Aorta (tissue), 5 donors: Measurements from ENCODE around the gene C19orf67. TPM values are rescaled to one million over a fixed set of nuclear protein-coding genes. Genes with fewer than 3 reads are reported as not detected.

Source experiments
- ATAC-seq: fragments of 200-7000 bp; cut with Tn5 transposase; one replicate; pipeline ENCODE4 v1.9.1; 2022; ENCODE audit warnings: moderate library complexity; ENCODE audit not compliant: low FRiP score
- DNase-seq, 2 donors: peaks; one replicate each; pipeline ENCODE4 v3.0.0-alpha.2; 2020
- H3K27ac ChIP-seq, 2 donors: one replicate each; pipeline ENCODE4 v1.5.1; 2013; ENCODE audit warnings: low read length in 2 of 2, mild to moderate bottlenecking in 2 of 2, moderate library complexity in 2 of 2, control low read depth in 1 of 2, inconsistent platforms in 1 of 2, low read depth in 1 of 2
- H3K27me3 ChIP-seq, 2 donors: one replicate each; pipeline ENCODE4 v1.6.1; 2013; ENCODE audit warnings: control low read depth in 1 of 2, low read length in 1 of 2, mild to moderate bottlenecking in 1 of 2, moderate library complexity in 1 of 2; ENCODE audit not compliant: insufficient read depth in 2 of 2, control insufficient read depth in 1 of 2
- H3K36me3 ChIP-seq, 2 donors: one replicate each; pipeline ENCODE4 v1.6.1; 2013; ENCODE audit warnings: control low read depth in 1 of 2, low read length in 1 of 2, mild to moderate bottlenecking in 1 of 2; ENCODE audit not compliant: insufficient read depth in 2 of 2, control insufficient read depth in 1 of 2
- H3K4me1 ChIP-seq, 2 donors: one replicate each; pipeline ENCODE4 v1.6.1; 2013; ENCODE audit warnings: low read length in 2 of 2, control low read depth in 1 of 2, mild to moderate bottlenecking in 1 of 2, moderate library complexity in 1 of 2; ENCODE audit not compliant: insufficient read depth in 2 of 2, control insufficient read depth in 1 of 2
- H3K4me3 ChIP-seq, 2 donors: one replicate each; pipeline ENCODE4 v1.5.1; 2013; ENCODE audit warnings: low read length in 2 of 2, control low read depth in 1 of 2, mild to moderate bottlenecking in 1 of 2
- H3K9me3 ChIP-seq: one replicate; pipeline ENCODE4 v1.6.1; 2013; ENCODE audit warnings: mild to moderate bottlenecking, low read length; ENCODE audit not compliant: control insufficient read depth
- WGBS, 2 donors: extraction: QIAGEN DNeasy Blood & Tissue Kit; methylation state at CpG; one replicate each; pipeline ENCODE4 v1.1.7; 2013; 5-methylcytosine and 5-hydroxymethylcytosine counted together
- intact Hi-C, 2 donors: fragments of 100-400 bp; cut with DNase I; formaldehyde crosslinking; loops; one replicate each; pipeline versions ENCODE4 v1.14.2 to v1.15.0; 2022
- polyA plus RNA-seq, 2 donors: library from polyadenylated mRNA; stranded (reverse); fragments of 200-250 nt; gene quantifications; one replicate each; pipeline ENCODE4 v1.2.3, GENCODE V29; 2013
- total RNA-seq, 2 donors: library from RNA; stranded (reverse); fragmentation: NEBNext Ultra II Directional; extraction: Animal tissue kit (Norgen Biotek cat#: 25700); gene quantifications; one replicate each; pipeline ENCODE4 v1.2.1, GENCODE V29; 2021
- donor health status: healthy with polysubstance abuse.
- donor health status: Bipolar disorder and iron deficiency.
- donor health status: DM: no; HTN: no; CAD: no.
- donor health status: DM: no; HTN: no; CAD: no.
- donor health status: DM: yes; HTN: yes; CAD: no.

The C19orf67 gene
- total and polyA plus RNA-seq, 4 donors, result not detected

DNA sequence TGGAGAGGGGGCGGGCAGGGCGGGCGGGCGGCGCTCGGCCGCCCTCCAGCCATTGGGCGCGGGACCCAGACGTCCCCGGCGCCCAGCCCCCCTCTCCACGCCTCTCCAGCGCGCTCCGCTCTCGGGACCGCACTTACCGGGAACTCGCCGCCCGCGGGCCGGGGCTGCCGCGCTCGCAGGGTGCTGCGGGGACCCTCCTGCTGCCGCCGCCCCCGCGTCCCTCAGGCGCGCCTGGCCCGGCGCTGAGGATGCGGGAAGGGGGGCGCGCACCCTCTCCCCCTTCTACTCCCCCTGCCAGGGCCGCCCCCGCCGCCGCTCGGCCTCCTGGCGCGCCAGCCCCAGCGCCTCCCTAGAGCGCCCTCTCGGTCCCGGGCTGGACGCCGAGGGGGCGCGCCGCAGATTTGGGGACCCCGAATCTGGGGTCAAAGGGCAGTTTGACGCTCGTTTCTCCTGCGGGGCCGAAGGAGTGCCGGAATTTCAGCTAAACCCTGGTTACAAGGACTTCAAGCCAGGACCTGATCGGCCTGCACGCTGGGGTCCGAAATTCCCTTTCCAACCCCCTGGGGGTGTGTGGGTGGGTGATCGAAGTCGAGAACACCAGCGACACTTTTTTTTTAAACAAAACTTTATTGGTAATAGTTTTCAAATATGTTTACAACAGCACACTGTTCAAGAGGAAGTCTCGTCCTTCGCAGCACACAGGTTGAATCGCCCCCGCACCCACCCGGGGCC is 5.7 kb upstream of the C19orf67 start:
- peak; percentile 85 for ATAC-seq
- Histone ChIP-seq H3K27me3 (no peaks in the 10 kb centered on the region), H3K27ac (peak overlapping the region; percentile 46 to 93), H3K36me3 (no peaks in the 10 kb centered on the region), H3K4me1 (no peaks in the 10 kb centered on the region), H3K9me3 (no peaks in the 10 kb centered on the region), H3K4me3 (peak overlapping the region; percentile 76 to 96)
- DNase-seq, result peak; percentile 77 to 93
- WGBS, 2 donors, result 1% methylated on average over 39 to 72 of the region's 72 CpGs
- intact Hi-C loops, result loop anchor here in 1 of 2 donors (2.0 kb wide), 1 partner anchor 46 kb away; the partner anchor contains the start of gene ASF1B

DNA sequence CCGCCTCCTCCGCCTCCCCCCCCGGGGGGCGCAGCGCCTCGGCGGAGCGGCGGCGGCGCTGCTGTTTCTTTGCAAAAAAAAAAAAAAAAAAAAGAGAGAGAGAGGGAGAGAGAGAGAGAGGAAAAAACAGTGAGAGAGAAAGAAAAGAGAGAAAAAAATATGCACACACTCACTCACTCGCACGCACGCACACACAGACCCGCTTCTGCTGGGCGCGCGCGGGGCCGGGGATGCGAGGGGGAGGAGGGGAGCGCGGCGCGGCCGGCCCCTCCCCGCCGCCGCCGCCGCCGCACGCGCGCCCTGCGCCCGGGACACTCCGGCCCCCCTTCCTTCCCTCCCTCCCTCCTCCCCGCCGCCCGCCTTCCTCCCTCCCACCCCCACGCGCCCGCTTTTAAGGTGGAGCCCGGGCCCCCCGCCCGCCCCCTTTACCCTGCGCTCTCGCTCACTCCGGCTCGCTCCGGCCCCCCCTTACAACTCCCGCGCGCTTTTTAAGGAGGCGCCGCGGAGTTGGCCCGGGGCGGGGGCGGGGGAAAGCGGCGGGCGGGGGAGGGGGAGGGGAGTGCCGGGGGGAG is 5.0 kb upstream of the C19orf67 start, which contains the start of gene SAMD1:
TSS of gene SAMD1 (minus strand) at position 243 of the 572 bp plus-strand sequence.
- Histone ChIP-seq H3K36me3 (no peaks in the 10 kb centered on the region), H3K4me3 (peak within 1 kb of the TSS; percentile 76 to 96), H3K9me3 (no peaks in the 10 kb centered on the region), H3K27me3 (no peaks in the 10 kb centered on the region), H3K4me1 (no peaks in the 10 kb centered on the region), H3K27ac (peak within 1 kb of the TSS; percentile 46 to 93)
- ATAC-seq, result peak; percentile 82
- 1% methylated on average over 13 to 61 of the region's 65 CpGs for WGBS, 2 donors
- intact Hi-C loops, result loop anchor here in 1 of 2 donors (2.0 kb wide), 1 partner anchor 46 kb away; the partner anchor contains the start of gene ASF1B
- peak; percentile 95 to 96 for DNase-seq

DNA sequence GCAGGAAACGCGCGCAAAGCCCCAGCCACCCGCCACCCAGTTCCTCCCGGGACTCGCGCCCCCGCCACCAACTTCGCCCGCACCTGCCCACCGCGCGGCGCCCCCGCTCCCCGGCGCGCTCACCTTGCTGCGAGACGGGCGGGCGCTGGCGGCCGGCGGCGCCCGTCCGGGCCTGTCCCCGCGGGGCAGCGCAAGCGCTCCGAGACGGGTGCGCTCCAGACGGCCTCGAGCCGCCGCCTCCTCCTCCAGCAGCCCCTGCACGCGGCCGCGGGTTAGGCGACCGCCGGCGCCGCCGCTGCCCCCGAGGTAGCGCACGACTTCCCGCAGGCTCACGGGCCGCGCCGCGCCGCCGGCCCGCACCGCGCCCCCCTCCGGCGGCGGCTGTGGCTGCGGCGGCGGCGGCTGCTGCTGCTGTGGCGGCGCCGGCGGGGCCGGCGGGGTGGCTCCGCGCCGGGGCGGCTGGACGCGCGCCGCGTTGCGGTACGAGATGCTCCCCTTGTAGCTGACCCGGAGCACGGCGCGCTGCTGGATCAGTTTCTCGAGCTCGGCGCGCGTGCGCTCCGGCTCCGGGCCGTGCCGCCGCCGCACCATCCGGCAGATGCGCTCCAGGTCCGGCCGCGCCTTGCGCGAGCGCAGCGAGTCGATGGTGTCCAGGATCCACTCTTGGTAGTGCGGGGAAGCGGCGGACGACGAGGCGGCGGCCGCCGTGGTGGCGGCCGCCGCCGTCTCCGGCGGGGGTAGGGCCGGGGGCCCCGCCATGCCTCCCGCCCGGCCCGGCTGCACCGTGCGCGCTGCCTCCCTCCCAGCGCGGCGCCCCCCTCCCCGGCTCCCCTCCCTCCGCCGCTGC is 4.3 kb upstream of the C19orf67 start:
- no peak for ATAC-seq

DNA sequence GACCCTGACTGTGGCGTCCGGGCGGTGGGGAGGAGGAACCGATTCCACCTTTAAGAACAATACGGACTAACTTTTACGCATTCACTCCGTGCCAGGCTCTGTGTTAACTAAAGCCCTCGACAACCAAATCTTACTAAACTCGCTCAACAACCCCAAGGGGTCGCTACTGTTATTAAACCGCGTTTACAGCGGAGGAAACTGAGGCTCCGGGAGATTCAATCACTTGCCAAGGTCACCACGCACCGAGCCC is 3.8 kb upstream of the C19orf67 start:
- H3K36me3 ChIP-seq, result no peaks in the 10 kb centered on the region
- intact Hi-C loops, result no loop called here
- peak overlapping the region in 1 of 2 donors; percentile 3 for H3K27ac ChIP-seq

More for the DNA sequence above, 4.3 kb upstream of the C19orf67 start:
- WGBS, 2 donors, result 0 to 1% methylated on average over 46 to 142 of the region's 142 CpGs
- peak; percentile 75 to 85 for DNase-seq
- H3K4me1 ChIP-seq, result no peaks in the 10 kb centered on the region
- no peaks in the 10 kb centered on the region for H3K27me3 ChIP-seq
- H3K9me3 ChIP-seq, result no peaks in the 10 kb centered on the region
- intact Hi-C loops, result loop anchor here in 1 of 2 donors (2.0 kb wide), 1 partner anchor 47 kb away; the partner anchor contains the start of gene ASF1B
- H3K27ac ChIP-seq, result peak overlapping the region in 1 of 2 donors; percentile 67
- H3K4me3 ChIP-seq, result peak overlapping the region; percentile 76 to 90
- H3K36me3 ChIP-seq, result no peaks in the 10 kb centered on the region

GRCh38 chr19:14088634-14089411 is 3.2 kb upstream of the C19orf67 start:
- DNase-seq (no peak), ATAC-seq (no peak)
- 86 to 87% methylated on average over 30 of the region's 30 CpGs for WGBS, 2 donors
- intact Hi-C loops, result no loop called here
- Histone ChIP-seq H3K36me3 (no peaks in the 10 kb centered on the region), H3K27me3 (no peaks in the 10 kb centered on the region), H3K4me3 (no peak overlapping the region), H3K9me3 (no peaks in the 10 kb centered on the region), H3K4me1 (no peaks in the 10 kb centered on the region), H3K27ac (no peak overlapping the region)

More for the DNA sequence above, 3.8 kb upstream of the C19orf67 start:
- ATAC-seq, result no peak
- no peaks in the 10 kb centered on the region for H3K27me3 ChIP-seq
- H3K4me1 ChIP-seq, result no peaks in the 10 kb centered on the region
- WGBS, 2 donors, result 5 to 7% methylated on average over 16 of the region's 16 CpGs
- H3K9me3 ChIP-seq, result no peaks in the 10 kb centered on the region
- peak overlapping the region; percentile 60 to 76 for H3K4me3 ChIP-seq
- DNase-seq, result no peak

- Histone ChIP-seq H3K27me3 (no peaks in the 10 kb centered on the region), H3K36me3 (no peaks in the 10 kb centered on the region), H3K9me3 (no peaks in the 10 kb centered on the region), H3K27ac (no peak overlapping the region), H3K4me3 (no peak overlapping the region), H3K4me1 (no peaks in the 10 kb centered on the region)
- no peak for DNase-seq
- intact Hi-C loops, result no loop called here
- 90 to 91% methylated on average over 5 of the region's 5 CpGs for WGBS, 2 donors
- no peak for ATAC-seq
Measured at GRCh38 chr19:14086098-14086497, 515 bp upstream of the C19orf67 start.

GRCh38 chr19:14082675-14082960 is 3.0 kb downstream of the C19orf67 start:
- no peaks in the 10 kb centered on the region for H3K27me3 ChIP-seq
- H3K4me1 ChIP-seq, result no peaks in the 10 kb centered on the region
- no peaks in the 10 kb centered on the region for H3K36me3 ChIP-seq
- no peak overlapping the region for H3K27ac ChIP-seq
- no peak for ATAC-seq
- WGBS, 2 donors, result 27 to 91% methylated on average over 1 of the region's 1 CpG
- no peak for DNase-seq
- intact Hi-C loops, result loop anchor here (5.0 kb wide), 2 partner anchors 35 to 55 kb away; partner anchors contain the start of genes PRKACA (in 2 of the 2) and ASF1B (in 1 of the 2)
- no peak overlapping the region for H3K4me3 ChIP-seq
- no peaks in the 10 kb centered on the region for H3K9me3 ChIP-seq
